Pancreas (tissue), 10 donors: ENCODE measurements around the gene TCF7L2. TPM values are rescaled to one million over a fixed set of nuclear protein-coding genes. Genes with fewer than 3 reads are reported as not detected.

ENCODE experiments used
- ATAC-seq, 4 donors: fragments of 200-7000 bp; cut with Tn5 transposase; one replicate each; pipeline versions ENCODE4 v1.8.0 to v1.9.1; 2020; ENCODE audit warnings: mild to moderate bottlenecking in 4 of 4, moderate library complexity in 4 of 4
- DNase-seq, 6 donors: peaks; one replicate each; pipeline ENCODE4 v3.0.0-alpha.2; 2020
- FAIRE-seq: peaks from 2 replicates; lab custom pipeline; 2012; peaks lifted over from hg19 to GRCh38; lab: Jason Lieb, UNC
- H3K27ac ChIP-seq, 4 donors: fragments of 200-600 bp; sonication (generic); 1 replicate in 3 of 4; 2 replicates in 1 of 4; pipeline versions ENCODE4 v1.5.0 to v1.8.0; 2020
- H3K27me3 ChIP-seq, 4 donors: fragments of 200-600 bp; one replicate each; pipeline ENCODE4 v1.8.0; 2021
- H3K36me3 ChIP-seq, 3 donors: fragments of 200-600 bp; sonication (generic) in 1 of 3; one replicate each; pipeline versions ENCODE4 v1.5.0 to v1.8.0; 2020 to 2021
- H3K4me1 ChIP-seq, 3 donors: fragments of 200-600 bp; one replicate each; pipeline ENCODE4 v1.8.0; 2021
- H3K4me3 ChIP-seq, 4 donors: fragments of 200-600 bp; sonication (generic) in 2 of 4; one replicate each; pipeline versions ENCODE4 v1.5.0 to v1.8.0; 2020 to 2021
- H3K9me3 ChIP-seq, 4 donors: fragments of 200-600 bp; one replicate each; pipeline ENCODE4 v1.8.0; 2021
- WGBS, 2 donors: extraction: QIAGEN DNeasy Blood & Tissue Kit; methylation state at CpG; one replicate each; pipeline ENCODE4 v1.1.7; 2013; 5-methylcytosine and 5-hydroxymethylcytosine counted together
- intact Hi-C, 3 donors: fragments of 100-400 bp; cut with DNase I; formaldehyde crosslinking; loops; one replicate each; pipeline versions ENCODE4 v1.11.1 to v1.14.2; 2022
- polyA plus RNA-seq, 2 donors: library from polyadenylated mRNA; stranded (reverse); fragments of 200-250 nt; gene quantifications; one replicate each; pipeline ENCODE4 v1.2.3, GENCODE V29; 2013
- total RNA-seq, 6 donors: library from RNA; stranded (reverse); fragmentation: NEBNext Ultra II Directional in 4 of 6; extraction: Animal tissue kit (Norgen Biotek cat#: 25700) in 4 of 6; gene quantifications; one replicate each; pipeline versions ENCODE4 v1.2.1 to v1.2.4, GENCODE V29; 2021 to 2023
- TF ChIP-seq, protein P1 (sequence below), 4 donors: fragments of 200-600 bp; sonication (generic) in 3 of 4; IDR thresholded peaks; one replicate each; pipeline versions ENCODE4 v1.5.0 to v1.8.0; 2021; ENCODE audit warnings: antibody characterized with exemption in 4 of 4
- donor health status: healthy with polysubstance abuse.
- donor health status: DM: no; HTN: no; CAD: no; lungs with moderate emphysema.
- donor health status: DM: no; HTN: no; CAD: no.
- donor health status: control.
- donor health status: control.
- donor health status: Bipolar disorder and iron deficiency.
- donor health status: DM: yes; HTN: yes; CAD: no.
- donor health status: DM: no; HTN: no; CAD: no.
- donor health status: DM: no; HTN: no; CAD: no.
- donor health status: DM: yes; HTN: yes; CAD: no.

Gene TCF7L2
- total and polyA plus RNA-seq, 8 donors = 7.9 to 22.3 (median 11.6) TPM

GRCh38 chr10:112966194-112966855 lies 16.3 kb downstream of the TCF7L2 start:
- Histone ChIP-seq H3K27me3 (no peaks in the 10 kb centered on the region), H3K9me3 (no peaks in the 10 kb centered on the region), H3K4me1 (no peaks in the 10 kb centered on the region), H3K36me3 (no peaks in the 10 kb centered on the region), H3K27ac (no peak overlapping the region), H3K4me3 (no peak overlapping the region)
- WGBS, 2 donors = 84 to 89% methylated on average over 9 of the region's 9 CpGs
- intact Hi-C loops = no loop called here
- DNase-seq (no peak), ATAC-seq (no peak), FAIRE-seq (no peak)
- TF ChIP-seq, protein P1, sequence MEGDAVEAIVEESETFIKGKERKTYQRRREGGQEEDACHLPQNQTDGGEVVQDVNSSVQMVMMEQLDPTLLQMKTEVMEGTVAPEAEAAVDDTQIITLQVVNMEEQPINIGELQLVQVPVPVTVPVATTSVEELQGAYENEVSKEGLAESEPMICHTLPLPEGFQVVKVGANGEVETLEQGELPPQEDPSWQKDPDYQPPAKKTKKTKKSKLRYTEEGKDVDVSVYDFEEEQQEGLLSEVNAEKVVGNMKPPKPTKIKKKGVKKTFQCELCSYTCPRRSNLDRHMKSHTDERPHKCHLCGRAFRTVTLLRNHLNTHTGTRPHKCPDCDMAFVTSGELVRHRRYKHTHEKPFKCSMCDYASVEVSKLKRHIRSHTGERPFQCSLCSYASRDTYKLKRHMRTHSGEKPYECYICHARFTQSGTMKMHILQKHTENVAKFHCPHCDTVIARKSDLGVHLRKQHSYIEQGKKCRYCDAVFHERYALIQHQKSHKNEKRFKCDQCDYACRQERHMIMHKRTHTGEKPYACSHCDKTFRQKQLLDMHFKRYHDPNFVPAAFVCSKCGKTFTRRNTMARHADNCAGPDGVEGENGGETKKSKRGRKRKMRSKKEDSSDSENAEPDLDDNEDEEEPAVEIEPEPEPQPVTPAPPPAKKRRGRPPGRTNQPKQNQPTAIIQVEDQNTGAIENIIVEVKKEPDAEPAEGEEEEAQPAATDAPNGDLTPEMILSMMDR (IDR thresholded peaks at IDR 0.05) = no peak

GRCh38 chr10:112967200-112967599 lies 17.2 kb downstream of the TCF7L2 start:
- intact Hi-C loops = no loop called here
- no peaks in the 10 kb centered on the region for H3K36me3 ChIP-seq
- no peaks in the 10 kb centered on the region for H3K27me3 ChIP-seq
- FAIRE-seq = no peak
- no peak overlapping the region for H3K27ac ChIP-seq
- no peak overlapping the region for H3K4me3 ChIP-seq
- no peaks in the 10 kb centered on the region for H3K4me1 ChIP-seq
- TF ChIP-seq, protein P1 (IDR thresholded peaks at IDR 0.05) = no peak
- no peak for DNase-seq
- H3K9me3 ChIP-seq = no peaks in the 10 kb centered on the region
- no peak for ATAC-seq
- 90 to 94% methylated on average over 5 of the region's 5 CpGs for WGBS, 2 donors

GRCh38 chr10:112969131-112969530 lies 19.1 kb downstream of the TCF7L2 start:
- Histone ChIP-seq H3K4me1 (no peaks in the 10 kb centered on the region), H3K27ac (no peak overlapping the region), H3K4me3 (no peak overlapping the region), H3K9me3 (no peaks in the 10 kb centered on the region), H3K27me3 (no peaks in the 10 kb centered on the region), H3K36me3 (no peaks in the 10 kb centered on the region)
- DNase-seq = no peak
- 91 to 94% methylated on average over 2 of the region's 2 CpGs for WGBS, 2 donors
- intact Hi-C loops = no loop called here
- FAIRE-seq = no peak
- no peak for ATAC-seq
- TF ChIP-seq, protein P1 (IDR thresholded peaks at IDR 0.05) = no peak

DNA sequence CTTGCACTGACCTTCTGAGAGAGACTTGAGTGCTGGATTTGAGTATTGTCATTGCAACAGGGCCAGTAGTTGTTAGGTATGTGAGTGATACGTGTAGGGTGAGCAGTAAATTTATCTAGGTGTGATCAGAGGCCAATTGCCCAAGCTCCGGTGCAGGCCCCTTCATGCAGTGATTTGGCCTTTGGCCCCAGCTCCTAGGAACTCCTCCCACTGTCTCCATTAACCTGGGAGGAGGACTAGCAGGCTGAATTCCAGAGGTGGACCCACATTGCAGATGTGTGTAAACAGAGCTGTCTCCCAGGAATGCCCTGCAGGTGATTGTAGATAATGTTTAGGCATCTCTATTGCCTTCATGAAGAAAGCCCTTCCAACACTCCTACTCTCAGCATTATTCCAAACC lies 19.5 kb downstream of the TCF7L2 start:
- DNase-seq (no peak), ATAC-seq (no peak), FAIRE-seq (no peak)
- H3K4me3 ChIP-seq = no peak overlapping the region
- TF ChIP-seq, protein P1 (IDR thresholded peaks at IDR 0.05) = no peak
- H3K27me3 ChIP-seq = no peaks in the 10 kb centered on the region
- H3K4me1 ChIP-seq = no peaks in the 10 kb centered on the region
- H3K36me3 ChIP-seq = no peaks in the 10 kb centered on the region
- WGBS, 2 donors = 77 to 91% methylated on average over 2 of the region's 2 CpGs
- H3K9me3 ChIP-seq = no peaks in the 10 kb centered on the region
- no peak overlapping the region for H3K27ac ChIP-seq
- intact Hi-C loops = no loop called here

DNA sequence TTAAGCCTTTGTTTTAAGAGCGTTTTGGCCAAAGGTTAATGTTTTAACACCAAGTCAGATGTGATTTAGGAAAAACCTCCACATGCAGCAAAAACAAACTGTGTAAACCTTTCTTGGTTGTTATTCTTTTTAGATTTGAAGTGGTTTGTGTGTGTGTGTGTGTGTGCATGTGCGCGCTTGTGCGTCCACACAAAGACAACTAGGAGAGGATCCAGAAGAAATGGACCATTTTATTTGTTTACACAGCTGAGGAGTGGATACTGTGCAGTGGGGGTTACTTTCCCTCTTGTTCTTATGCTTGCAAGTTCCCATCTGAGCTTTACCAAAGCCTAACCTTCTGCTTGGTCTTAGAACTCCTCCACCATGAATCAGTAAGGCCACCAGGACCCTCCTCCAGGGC lies 20.0 kb downstream of the TCF7L2 start:
- no peaks in the 10 kb centered on the region for H3K36me3 ChIP-seq
- intact Hi-C loops = no loop called here

More for the DNA sequence above, 20.0 kb downstream of the TCF7L2 start:
- DNase-seq = no peak
- Histone ChIP-seq H3K4me3 (no peak overlapping the region), H3K27me3 (no peaks in the 10 kb centered on the region), H3K4me1 (no peaks in the 10 kb centered on the region), H3K27ac (no peak overlapping the region), H3K9me3 (no peaks in the 10 kb centered on the region)
- no peak for ATAC-seq
- TF ChIP-seq, protein P1 (IDR thresholded peaks at IDR 0.05) = no peak
- WGBS, 2 donors = 70 to 71% methylated on average over 4 of the region's 4 CpGs
- no peak for FAIRE-seq
